Measurements from ENCODE around the gene TRIM45.

The TRIM45 gene

DNA sequence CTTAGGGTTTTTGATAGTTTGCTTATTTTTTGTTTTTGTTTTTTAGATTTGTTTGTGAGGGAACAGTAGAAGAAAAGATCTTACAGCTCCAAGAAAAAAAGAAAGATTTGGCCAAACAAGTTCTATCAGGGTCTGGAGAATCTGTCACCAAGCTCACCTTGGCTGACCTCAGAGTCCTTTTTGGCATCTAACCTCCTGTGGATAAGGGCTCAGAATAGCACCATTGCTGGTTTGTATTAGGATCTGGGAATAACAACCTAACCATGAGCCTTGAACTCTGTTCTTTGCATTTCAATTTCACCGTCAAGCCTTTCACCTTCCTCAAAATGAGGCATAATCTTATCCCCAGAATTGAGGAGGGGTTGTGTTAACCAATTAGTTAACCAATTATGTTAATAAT, 20.2 kb downstream of the TRIM45 start:
- DNase-seq (ENCODE audit: low spot score): no peak

DNA sequence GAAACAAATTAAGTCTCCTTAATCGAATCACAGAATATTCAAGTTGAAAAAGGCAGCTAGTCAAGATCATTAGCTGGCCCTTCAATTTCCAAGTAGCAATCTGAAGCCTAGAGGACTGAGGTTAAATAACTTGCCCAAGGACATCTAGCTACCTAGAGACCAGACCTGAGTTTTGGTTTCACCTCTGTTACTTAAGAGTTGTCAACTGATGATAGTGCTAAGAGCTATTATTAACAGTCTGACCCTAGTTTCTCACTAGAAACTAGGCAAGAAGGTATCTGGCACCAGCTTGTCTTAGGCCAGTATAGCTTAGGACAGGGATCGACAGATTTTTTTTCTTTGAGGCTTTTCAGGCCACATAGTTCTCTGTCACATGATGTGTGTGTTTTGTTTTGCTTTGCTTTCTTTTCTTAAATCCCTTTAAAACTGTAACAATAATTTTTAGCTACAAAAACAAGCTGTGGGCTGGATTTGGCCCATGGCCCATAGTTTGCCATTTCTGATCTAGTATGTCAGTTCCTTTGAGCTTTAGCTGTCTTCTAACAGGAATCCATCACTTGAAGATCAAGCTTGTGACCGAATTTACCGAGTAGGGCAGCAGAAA, 23.2 kb downstream of the TRIM45 start:
- DNase-seq (ENCODE audit: low spot score): no peak

DNA sequence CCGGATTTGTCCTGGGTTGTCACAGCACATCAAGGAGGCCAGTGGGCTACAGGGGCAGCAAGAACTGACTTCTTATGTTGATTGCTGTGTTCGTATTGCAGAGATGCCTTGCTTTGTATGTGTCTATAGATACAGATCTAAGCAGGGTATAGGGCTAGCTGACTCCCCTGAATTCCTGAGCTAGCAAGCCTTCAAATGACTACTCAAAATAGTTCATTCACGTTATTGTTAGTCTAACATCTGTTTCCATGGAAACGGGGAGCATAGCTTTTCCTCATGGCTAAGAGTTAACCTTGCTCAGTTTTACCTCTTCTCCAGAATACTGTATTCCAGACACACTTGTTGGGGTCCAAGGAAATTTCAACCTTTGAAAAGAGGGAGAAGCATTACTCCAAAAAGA, 24.1 kb downstream of the TRIM45 start:
- no peak for DNase-seq (ENCODE audit: low spot score)

DNA sequence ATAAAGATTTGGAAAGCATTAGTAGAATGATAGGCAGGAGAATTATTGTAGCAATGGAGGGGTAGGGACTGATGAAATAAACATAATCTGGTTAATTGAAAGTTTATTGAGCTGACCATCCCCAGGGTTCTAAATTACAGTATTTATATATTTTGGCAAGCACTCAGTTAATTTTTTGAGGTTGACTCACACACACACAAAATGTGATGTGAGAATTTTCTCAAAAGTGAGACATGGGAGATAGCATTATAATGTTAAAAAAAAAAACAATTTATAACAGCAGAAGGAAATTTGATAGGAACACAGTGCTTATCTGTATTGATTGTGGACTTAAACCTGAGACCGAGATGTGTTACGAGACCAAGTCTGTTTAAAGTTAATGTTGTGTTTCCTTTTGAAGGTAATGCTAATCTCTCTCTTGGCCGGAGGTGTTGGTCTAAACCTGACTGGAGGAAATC, 24.6 kb downstream of the TRIM45 start:
- no peak for DNase-seq (ENCODE audit: low spot score)

DNA sequence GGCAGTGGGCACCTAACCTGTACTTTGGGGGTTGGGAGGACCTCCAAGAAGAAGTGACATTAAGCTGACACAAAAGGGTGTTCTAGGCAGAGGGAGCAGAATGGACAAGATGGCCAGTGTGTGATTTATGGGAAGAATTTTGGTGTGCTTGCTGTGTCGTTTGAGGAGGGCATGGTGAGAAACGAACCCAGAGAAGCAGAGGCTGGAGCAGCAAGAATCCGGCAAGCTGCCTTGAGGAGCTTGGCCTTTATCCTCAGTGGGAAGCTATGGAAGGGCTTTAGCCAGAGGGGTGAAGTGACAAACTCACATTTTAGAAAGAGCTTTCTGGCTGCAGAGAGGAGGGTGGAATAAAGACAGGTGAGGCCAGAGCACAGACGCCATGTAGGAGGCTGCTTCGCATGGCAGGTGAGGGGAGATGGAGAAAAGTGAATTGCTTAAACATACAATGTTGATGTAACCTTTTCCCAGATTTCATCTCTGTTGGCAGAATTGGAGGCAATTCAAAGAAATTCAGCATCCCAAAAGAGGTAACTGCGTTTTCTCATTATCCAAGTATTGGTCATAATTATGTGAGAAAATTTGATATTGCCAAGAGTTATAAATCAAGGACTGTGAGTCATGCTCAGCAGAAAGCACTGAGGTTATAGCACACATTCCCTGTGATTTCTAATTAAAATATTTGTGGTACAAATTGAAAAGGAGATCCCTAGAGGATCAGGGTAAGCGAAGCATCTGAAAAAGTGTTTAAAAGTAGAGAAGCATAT, 26.5 kb downstream of the TRIM45 start:
- DNase-seq (ENCODE audit: low spot score): no peak

DNA sequence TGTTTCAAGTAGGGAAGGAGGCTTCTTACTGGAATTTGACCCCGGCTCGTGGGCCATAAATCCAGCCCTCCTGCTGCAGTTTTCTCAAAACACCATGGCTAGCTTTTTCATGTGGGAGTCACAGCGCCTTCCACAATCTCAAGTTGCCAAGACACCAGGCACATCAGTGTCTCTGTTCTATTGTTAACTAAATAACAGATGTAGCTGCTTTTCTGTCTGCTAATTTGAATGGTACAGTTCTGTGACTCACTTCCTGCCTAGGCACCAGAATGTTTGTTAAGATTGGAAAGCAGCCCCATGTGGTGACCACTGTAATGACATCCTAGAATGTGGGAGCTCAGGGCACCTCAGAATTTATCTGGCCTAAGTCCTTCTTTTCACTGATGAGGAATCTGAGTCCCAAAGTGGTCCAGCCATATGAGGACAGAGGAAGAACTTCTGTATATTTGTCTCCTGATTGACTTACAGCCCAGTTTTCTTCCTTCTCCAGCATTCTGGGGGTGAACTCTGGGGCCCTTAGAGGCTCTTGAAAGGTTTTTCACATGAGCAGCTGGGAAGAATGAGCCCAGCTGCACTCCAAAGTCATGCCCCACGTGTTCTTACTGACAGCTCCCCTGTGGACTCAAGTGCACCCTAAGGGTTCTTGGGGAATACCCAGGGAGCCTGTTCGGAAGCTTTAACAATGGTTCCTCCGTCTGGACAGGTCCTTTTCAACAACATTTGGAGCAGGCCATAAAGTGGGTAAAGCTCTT, 27.5 kb downstream of the TRIM45 start:
- DNase-seq (ENCODE audit: low spot score): no peak

DNA sequence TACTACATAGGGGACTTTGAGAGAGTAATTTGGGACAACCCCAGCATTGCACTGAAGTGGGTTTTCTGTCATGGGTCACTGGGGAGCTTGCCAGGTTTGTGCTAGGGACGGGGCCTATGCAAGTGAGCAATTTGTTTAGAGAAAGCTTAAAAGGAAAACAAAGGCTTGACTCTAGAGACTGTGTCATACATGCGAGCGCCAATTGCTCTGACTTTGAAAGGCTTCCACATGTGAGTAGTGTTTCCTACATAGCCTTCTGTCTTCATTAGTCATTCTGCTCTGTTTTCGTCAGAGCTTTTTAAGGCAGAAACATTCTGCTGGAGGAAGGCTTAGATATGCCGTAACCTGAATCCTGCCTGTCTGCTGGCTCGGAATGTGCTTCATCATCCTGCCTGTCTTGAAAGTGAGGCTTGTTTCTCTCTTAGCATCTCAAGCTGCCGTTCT, 28.4 kb downstream of the TRIM45 start:
- DNase-seq (ENCODE audit: low spot score): no peak

DNA sequence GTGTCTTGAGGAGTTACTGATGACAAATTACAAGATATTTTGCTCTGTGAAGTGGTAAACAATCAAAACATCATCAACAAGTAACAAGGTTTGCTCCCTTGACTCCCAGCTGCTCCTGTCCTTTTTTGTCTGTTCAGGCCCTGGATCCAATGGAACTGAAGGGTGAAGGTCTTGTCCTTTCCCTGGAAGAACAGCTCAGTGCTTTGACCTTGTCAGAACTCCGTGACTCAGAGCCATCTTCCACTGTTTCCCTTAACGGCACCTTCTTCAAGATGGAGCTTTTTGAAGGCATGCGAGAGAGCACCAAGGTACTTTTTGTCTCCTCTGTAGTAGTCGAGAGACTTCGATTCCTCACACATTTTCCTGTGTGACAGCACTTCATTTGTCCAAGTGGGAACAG, 29.0 kb downstream of the TRIM45 start:
- no peak for DNase-seq (ENCODE audit: low spot score)

DNA sequence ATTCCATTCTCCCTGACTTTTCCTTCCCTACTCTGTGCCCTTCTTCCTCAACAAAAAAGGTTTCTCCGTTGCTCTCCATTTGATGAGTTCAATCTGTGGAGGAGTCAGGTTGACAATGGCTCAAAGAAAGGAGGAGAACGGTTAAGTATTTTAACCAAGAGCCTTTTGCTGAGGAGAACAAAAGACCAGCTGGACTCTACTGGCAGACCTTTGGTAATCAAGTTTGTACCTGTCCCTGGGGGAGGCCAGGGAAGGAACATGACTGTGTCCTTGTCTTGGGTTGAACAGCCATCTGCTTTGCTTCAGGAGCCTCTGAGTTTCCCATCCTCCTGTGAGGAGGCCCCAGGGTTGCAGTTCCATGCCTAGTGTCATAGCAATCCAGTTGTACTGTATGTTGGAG, 31.6 kb downstream of the TRIM45 start:
- peak; percentile 59 for DNase-seq (ENCODE audit: low spot score)

DNA sequence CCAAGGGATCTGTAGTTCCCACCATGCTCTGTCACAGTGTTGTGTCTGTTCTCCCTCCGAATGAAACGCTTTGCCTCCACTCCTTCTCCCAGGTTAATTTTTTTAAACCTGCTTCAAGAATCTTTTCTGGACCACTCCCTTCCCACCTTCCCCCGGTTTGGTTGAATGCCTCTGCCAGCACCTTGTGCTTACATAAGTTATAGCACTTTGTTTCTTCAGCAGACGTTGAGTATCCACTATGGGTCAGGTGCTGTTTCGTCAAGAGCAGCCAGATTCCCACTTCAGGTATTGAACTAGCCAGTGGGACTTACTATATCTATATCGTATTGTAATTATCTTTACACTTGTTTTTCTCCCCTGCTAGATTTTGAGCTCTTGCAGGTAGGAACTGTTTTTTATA, 33.9 kb downstream of the TRIM45 start:
- no peak for DNase-seq (ENCODE audit: low spot score)

DNA sequence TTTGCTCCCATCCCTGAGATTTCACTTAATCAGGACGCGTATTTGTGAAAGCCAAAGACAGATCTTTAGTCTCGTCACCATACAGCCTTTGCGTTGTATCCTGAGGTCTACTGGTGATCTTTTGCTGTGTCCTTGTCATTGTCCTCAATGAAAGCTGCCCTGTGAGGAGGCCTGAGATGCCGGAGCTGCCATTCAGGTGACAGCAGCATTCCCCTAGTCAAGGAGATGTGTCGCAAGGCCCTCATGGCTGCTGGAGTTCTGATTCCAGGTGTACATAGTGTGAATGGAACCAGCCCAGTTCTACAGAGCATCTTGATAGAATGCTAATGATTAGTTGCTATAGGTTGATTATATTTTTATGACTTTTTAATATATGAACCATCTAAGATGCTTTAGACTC, 37.3 kb downstream of the TRIM45 start:
- no peak for DNase-seq (ENCODE audit: low spot score)

DNA sequence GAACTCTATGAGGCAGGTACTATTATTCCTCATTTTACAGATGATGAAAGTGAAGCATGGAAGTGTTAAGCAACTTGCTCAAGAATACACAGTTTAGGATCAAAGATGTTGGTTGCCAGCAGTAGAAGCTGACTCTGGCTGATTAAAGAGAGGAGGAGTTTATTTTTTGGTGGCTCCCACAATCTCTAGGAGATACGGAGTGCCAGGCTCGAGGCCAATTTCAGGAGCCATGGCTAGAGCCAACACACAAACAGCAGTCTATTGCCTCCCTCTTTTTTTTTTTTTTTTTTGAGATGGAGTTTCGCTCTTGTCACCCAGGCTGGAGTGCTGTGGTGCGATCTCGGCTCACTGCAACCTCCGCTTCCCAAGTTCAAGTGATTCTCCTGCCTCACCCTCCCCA, 41.8 kb downstream of the TRIM45 start:
- DNase-seq (ENCODE audit: low spot score): no peak

DNA sequence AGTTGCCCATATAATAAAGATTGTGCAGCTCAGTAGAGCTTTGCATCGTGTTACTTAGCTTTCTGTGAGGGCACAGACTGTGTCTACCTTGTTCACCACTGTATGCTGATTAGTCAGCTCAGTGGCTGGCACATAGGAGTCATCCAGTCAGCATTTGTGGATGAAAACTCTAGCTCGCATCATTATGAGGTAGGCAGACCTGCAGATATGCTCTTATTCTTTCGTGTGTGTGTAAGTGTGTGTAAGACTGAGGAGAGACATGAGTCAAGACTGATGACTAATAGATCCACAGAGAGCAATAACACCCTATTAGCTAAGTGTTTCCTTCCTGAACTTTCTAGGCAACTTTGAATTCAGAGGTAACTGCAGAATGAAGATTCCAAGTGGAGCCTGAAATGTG, 44.3 kb downstream of the TRIM45 start:
- no peak for DNase-seq (ENCODE audit: low spot score)

DNA sequence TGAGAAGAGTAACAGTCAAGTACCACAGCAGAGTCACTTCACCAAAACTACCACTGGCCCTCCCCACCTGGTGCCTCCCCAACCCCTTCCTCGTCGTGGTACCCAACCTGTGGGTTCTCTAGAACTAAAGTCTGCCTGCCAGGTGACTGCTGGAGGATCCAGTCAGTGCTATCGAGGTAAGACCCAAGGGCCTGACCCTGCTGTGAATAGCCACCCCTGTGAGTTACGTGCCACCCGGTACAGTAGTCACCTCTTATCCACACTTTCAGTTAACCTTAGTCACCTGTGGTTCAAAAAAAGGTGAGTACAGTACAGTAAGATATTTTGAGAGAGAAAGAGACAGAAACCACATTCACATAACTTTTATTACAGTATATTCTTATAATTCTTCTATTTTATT, 44.9 kb downstream of the TRIM45 start:
- DNase-seq (ENCODE audit: low spot score): no peak

DNA sequence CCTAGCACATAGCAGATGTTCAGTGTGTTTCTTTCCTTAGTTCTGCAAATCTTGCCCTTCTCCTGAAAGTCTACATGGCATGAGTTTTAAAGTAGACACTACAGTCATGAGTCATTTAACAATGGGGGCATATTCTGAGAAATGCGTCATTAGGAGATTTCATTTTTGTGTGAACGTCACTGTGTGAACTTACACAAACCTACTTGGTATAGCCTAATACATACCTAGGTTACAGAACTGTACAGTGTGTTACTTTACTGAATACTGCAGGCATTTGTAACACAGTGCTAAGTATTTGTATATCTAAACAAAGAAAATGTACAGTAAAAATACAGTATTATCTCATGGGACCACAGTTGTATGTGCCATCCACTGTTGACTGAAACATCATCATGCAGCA, 51.4 kb downstream of the TRIM45 start:
- no peak for DNase-seq (ENCODE audit: low spot score)

DNA sequence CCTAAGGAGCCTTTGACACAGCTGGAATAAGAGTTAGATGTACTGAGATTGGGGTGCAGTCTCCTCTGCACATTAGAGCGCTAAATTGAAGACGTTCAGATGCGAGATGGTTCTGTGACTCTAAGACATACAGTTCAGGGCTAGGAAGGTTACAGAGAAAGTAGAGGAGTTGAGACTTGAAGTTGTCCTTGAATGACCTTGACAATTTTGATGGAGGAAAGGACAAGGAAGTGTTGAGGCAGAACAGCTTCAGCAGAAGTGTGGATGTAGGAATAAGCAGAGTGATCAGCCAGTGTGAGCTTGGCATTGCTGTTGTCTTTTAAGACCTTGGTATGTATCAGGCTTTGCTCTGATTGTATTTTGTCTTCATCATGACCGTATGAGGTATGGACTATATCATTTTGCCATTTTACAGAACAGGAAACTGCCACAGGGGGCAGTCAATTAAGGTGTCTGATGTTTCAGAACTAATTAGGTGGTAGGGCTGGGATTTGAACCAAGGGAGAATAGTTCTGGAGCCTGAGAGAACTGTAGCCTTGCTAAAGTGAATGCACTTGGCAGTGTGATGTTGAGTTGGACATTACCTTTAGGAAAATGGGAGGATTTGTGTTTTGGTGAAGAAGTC, 52.2 kb downstream of the TRIM45 start:
- no peak for DNase-seq (ENCODE audit: low spot score)

DNA sequence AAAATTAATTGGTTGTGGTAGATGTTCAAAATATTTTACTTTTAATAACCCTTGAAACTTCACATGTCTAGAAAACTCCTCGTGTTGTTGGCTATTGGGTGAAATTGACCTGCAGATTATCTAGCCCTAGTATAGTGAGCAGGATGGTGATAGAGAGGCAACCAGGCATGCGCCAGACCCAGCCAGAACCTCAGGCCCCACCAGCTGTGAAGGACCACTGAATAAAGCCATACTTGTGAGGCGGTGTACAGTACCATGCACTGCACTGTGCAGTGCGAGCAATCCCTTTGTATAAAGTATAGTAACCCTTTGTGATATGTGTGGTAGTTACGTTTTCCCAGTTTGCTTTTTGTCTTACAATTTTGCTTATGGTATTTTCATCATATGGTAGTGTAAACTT, 53.0 kb downstream of the TRIM45 start:
- DNase-seq (ENCODE audit: low spot score): no peak

DNA sequence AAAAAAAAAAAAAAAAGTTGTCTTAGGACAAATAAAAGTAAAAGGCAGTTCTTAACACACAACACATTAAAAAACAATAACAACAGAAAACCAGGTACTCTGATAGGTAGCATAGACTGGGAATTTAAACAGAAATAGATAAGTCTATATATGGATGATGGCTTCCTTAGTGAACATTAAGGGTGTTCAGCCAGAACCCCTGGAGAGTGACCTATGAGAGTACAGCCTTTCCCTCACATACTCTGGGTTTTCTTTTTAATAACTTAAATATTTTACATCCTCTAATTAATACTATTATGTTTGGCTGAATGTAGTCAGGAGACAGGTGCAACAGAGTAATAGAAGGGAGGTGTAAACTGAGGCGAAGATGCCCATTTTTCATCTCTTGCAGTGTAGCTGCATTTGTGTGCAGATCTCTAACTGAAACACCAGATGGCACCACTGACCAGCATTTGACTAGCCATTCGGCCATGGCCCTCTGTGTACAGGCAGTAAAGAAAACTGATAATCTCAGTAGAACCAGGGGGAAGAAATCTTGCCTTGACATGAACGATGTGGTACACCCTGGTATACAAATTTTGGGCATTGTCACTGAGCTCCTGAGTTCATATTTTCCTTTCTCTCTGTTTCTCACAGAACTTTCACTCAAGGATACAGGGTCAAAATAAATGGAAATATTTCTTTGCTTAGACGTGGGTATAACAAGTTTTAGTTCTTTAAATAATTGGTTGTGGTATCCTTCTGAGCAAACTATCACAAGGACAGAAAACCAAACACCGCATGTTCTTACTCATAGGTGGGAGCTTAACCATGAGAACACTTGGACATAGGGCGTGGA, 53.8 kb downstream of the TRIM45 start:
- peak; percentile 50 for DNase-seq (ENCODE audit: low spot score)

DNA sequence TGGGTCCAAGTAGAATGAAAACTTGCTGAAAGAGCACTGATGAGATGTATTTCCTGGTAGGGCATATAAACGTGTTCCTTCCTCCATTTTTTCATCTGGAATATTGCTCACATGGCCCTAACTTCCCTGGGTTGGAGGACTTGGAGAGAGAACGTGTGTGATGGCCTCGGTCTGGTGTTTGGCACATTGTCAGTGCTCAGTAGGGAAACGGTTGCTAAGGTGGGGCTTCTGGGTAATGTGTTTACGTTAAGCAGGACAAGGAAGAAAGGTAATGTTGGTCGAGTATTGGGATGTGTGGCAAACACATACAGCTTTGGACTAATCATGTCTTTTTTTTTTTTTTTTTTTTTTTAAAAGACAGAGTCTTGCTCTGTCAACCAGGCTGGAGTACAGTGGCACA, 55.2 kb downstream of the TRIM45 start:
- no peak for DNase-seq (ENCODE audit: low spot score)

DNA sequence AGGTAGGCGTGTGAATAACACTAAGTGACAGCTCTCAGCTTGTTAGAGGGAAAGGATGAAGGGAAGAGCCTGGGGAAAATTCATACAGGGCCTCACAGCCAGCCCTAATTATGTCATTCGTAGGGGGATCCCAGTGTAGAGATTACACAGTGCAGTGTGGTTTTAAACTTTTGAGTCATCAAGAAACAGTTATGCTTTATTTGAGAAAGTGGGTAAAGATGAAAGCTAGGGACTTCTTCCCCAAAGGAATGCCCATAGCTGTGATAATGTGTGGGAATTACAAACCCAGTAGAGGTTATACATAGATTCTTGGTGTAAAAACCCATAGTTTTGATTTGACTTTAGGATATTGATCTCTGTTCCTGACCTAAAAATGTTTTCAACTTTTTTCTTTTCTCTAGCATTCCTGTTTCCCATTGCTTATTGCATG, 59.5 kb downstream of the TRIM45 start:
- no peak for DNase-seq (ENCODE audit: low spot score)
